Measurements from ENCODE around the gene SLC35F3.

Gene SLC35F3

GRCh38 chr1:234258071-234258470 lies 353.6 kb downstream of the SLC35F3 start:
- DNase-seq (ENCODE audit: low spot score): no peak

- no peak for DNase-seq (ENCODE audit: low spot score)
Measured at GRCh38 chr1:234260578-234260977, 356.1 kb downstream of the SLC35F3 start.

GRCh38 chr1:234261545-234261944 lies 357.1 kb downstream of the SLC35F3 start:
- no peak for DNase-seq (ENCODE audit: low spot score)

DNA sequence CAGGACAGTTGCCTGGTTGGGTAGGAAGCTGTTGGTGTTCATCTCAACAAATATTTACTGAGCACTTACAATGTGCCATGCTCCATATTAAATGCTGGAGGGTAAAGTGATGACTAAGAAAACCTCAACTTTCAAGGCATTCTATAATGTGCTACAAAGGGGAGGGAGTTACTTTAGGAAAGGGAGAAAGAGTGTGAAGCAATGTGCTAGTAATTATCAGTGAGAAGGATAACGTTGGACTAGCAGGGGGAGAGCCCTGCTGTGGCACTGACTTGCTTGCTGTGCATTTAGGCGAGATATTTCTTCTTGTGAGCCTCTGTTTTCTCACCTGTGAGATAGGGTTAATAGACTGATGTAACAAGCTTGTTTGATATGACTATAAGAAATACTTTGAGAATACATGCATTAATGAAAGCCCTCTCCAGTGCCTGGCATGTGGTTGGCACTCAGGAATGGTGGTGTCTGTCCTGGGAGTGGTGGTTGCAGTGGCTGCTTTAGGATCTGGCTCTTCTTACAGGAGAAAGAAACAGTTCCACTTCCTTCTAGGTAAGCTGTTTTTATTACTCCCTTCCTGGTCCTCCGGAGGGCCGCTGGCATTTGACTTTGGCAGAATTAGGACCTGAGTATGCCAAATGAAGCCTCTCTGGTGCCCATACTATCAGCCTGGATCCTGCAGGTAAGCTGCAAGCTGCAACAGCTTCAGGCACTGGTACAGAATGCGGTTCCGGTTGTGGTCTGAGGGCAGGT lies 357.7 kb downstream of the SLC35F3 start:
- no peak for DNase-seq (ENCODE audit: low spot score)

DNA sequence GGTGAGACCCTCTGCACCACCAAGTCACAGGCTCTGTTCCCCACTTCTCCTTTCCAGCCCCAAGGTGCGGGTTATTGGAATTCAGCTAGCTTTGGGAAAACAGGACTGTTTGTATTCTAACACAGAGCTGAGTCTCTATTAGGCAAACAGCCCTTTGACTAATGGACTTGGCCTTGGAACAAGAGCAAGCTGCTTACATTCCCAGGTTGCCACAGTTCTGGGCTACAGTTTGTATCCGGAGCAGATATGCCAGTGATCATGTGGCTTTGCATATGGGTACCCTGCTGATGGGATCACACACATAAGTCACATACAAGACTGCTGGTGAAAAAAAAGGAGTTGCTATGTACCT lies 358.3 kb downstream of the SLC35F3 start:
- no peak for DNase-seq (ENCODE audit: low spot score)

GRCh38 chr1:234264832-234265231 lies 360.4 kb downstream of the SLC35F3 start:
- no peak for DNase-seq (ENCODE audit: low spot score)

- DNase-seq (ENCODE audit: low spot score): no peak
Measured at GRCh38 chr1:234265321-234265720, 360.8 kb downstream of the SLC35F3 start.

GRCh38 chr1:234265861-234266260 lies 361.4 kb downstream of the SLC35F3 start:
- no peak for DNase-seq (ENCODE audit: low spot score)

GRCh38 chr1:234270093-234270492 lies 365.6 kb downstream of the SLC35F3 start:
- no peak for DNase-seq (ENCODE audit: low spot score)

DNA sequence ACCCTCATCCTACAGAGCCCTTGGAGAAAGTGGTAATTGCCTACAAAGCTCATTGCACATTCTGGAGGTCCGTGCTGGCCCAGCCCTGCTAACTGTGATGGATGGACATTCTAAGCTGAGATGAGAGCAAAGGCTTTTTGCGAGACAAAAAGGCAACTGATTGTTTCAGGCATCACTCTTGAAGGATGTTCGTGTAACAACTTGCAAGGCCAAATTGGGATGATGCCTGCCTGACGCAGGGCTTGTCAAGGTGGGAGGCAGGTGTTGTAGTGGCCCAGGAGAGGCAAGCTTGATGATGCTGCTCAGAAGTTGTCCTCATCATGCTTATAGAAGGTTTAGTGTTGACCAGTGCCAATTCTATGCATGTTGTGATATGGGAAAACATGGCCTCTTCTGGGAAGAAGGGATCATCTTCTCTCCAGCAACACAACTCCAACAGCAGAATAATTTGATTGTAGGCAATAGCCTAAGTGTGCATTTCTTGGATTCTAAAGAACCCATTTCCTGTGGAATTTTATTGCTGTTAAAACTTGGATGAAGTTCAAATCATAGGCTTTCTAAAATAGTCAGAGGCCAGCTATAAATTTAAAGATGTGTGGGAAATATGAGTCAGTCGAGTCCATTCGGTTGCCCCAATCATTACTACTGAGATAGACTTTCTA lies 366.2 kb downstream of the SLC35F3 start:
- no peak for DNase-seq (ENCODE audit: low spot score)

DNA sequence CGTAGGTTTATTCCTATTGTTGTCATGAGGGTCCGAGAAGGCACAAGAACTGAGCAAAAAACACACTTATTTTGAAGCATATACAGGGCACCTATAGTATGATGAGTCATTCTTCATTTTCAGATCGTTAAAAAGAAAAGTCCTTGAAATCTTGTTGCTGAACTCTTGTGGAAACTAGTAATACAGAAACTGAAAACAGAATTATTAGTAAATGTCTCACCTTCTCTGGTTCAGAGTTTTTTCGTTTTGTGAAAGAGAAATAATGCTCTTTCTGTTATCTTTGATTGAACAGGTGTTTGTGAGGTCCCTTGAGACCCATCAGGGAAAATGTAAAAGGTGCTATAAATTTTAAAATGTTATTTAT lies 366.7 kb downstream of the SLC35F3 start:
- no peak for DNase-seq (ENCODE audit: low spot score)

DNA sequence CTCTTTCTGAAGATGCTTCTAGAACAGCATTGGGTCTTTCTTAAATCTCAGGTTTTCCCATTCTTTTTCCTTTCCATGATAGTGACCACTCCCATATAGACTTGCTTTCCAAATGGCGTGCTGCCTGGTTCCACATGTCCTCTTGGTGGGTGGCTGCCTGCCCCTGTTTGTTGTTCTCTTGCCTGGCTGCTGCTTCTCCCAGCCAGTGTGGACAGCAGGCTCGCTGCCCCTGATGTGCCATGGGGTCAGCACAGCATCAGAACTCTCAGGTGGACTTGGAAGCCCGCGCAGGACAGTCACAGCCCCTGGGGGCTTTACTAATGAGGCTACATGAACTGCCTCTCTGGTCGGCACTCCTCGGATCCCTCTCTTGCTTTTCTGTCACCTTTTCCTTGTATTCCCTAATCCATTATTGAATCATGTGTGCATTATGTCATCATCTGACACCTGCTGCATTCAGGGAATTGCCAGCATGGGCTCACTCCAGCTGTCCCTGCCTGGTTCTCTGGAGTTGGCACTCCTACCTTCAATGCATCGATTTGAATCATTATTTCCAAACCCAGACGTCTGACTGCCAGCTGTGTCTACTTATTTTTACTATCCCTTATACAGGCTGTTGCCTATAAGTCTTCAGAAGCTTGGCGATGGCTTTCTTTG lies 368.3 kb downstream of the SLC35F3 start:
- DNase-seq (ENCODE audit: low spot score): no peak

DNA sequence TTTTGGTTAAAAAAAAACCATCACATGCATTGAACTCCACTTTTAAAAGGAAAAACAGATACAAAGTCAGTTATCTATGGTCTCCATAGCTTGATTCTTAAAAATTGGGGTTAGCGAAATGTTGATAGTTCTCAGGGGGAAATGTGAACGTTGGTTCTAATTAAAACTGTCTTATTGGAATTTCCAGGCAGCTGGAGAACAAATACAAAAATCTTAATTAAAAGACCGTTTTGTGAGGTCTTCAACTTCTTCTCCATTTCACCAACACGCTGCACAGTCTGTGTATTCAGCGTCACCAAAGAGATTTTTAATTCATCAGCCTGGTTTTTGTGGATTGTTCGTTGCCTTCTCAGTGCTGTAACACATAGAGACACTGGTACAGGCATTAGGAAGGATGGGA lies 369.5 kb downstream of the SLC35F3 start:
- no peak for DNase-seq (ENCODE audit: low spot score)

- no peak for DNase-seq (ENCODE audit: low spot score)
Measured at GRCh38 chr1:234276151-234276788, 371.8 kb downstream of the SLC35F3 start.

DNA sequence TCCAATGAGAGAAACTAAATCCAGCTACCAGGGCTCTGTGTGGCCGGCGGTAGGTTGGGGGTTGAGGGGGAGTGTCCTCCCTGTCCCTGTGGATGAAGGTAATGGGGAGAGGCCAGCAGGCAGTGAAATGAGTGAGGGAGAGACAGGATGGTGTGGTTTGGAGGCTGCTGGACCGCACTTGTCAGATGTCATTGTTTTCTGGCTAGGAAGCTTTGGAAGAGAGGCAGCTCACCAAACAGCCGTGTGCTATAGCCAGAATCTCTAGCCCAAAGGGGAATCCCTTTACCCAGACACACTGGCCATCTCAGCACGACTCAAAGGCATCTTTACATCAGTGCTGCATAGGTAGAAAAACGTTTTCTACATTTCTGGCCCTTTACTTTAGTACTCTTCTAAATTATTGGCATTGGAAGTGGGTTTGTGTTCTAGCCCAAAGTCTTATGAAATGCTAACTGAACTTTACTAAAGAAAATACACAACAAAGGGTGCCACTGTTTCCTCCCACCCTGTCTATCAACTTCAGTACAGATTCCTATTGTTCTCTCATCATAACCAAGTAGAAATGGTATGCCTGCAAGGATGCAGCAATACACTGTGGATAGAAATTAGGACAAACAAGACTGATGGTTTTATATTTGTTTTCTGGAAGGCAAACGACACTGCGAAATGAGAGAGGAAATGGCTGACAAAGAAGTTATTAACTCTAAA lies 372.8 kb downstream of the SLC35F3 start:
- DNase-seq (ENCODE audit: low spot score): no peak

DNA sequence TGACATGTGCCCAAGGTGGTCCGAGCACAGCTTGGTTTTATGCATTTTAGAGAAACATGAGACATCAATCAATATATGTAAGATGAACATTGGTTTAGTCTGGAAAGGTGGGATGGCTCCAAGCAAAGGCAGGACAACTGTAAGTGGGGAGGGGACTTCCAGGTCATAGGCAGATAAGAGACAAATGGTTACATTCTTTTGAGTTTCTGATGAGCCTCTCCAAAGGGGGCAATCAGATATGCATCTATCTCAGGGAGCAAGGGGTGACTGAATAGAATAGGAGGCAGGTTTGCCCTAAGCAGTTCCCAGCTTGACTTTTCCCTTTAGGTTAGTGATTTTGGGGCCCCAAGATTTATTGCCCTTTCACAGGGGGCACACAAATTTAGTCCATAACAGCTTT lies 374.5 kb downstream of the SLC35F3 start:
- no peak for DNase-seq (ENCODE audit: low spot score)

GRCh38 chr1:234280500-234280899 lies 376.0 kb downstream of the SLC35F3 start:
- no peak for DNase-seq (ENCODE audit: low spot score)

GRCh38 chr1:234281826-234282489 lies 377.5 kb downstream of the SLC35F3 start:
- no peak for DNase-seq (ENCODE audit: low spot score)

DNA sequence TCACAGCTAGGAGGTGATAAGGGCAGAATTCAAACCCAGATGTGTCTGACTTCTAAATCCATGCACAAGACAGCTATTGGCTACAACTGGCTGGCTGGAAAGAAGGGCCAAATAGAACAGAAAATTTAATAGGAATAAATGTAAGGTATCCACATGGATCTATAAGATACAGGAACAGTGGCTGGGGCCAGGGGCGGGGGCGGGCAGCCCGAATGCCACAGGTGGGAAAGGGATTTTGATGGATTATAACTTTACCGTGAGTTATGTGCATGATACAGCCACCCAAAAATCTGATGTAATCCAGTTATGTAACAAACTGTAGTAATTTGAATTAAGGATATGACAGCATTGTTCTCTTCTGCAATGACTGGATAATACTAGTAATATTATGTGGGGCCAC lies 381.7 kb downstream of the SLC35F3 start:
- DNase-seq (ENCODE audit: low spot score): no peak

DNA sequence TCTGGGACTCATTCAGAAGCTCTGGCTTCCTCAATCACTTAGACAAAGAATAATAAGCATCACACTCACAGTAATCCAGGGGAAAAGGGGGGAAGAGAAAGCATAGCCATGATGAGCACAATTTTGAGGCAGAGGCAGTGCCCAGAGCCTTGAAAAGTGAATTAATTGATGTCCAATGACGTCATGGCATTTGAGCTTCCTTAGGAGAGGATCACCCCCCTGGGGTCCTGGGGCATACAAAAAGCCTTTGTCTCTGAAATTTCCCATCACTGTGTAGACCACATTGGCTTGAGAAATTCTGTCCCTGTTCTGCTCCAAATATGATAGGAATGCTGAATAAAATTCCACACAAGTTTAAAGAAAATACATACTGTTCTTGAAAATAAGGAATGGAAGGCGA lies 384.5 kb downstream of the SLC35F3 start:
- no peak for DNase-seq (ENCODE audit: low spot score)

DNA sequence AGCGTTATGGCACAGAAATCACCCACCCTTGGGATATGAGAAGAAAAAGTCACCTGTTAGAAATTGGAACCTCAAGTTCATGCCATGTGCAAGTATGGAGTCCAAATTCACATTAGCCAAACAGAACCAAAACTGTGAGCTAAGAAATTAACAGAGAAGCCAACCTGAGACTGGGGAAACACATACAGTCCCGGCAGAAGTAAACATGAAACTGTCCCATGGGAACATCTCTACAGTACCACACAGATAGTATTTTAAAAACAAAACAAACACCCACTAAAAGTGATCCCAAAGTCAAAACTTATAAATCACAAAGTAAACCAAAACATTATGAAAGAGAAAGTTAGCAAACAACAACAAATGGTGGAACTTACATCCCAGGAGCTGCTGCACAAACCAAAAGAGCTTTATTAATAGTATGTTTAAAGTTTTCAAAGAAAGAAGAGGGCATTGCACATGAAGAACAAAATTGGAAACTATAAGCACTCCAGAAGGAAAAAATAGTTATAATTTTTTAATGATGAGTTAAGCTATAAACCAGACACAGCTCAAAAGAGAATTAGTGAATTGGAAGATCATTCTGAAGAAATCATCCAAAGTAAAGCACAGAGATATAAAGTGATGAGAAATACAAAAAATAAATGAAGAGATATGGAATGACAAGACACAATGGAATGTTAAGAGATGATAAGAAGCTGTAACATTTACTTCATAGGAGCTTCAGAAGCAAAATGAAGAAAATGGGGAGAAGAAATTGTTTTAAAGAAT lies 385.2 kb downstream of the SLC35F3 start:
- no peak for DNase-seq (ENCODE audit: low spot score)

Measured in hematopoietic multipotent progenitor cell treated with erythropoietin and hydrocortisone succinate and interleukin-3 and kit ligand, for 15 days (in vitro differentiated cells).